ENCODE data around the gene MROH9.

DNA sequence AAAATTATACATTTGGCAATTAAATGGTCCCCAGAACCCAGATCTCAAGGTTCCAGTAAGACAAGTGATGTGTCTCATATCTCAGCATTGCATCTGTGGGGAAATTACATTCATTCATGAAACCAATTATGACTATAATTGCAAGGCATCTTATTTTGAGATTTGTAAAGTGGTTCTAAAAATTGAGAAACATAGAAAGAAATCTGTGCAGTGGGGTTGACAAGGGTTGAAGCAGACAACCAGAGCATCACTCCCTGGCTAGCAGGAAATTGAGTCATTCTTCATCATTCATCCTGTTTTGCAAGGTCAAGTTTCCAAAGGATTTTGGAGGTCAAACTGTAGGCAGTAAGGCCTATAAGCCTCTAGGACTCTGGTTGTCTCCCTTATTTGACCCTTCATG lies 25.1 kb upstream of the MROH9 start:
- TF ChIP-seq, protein P1, sequence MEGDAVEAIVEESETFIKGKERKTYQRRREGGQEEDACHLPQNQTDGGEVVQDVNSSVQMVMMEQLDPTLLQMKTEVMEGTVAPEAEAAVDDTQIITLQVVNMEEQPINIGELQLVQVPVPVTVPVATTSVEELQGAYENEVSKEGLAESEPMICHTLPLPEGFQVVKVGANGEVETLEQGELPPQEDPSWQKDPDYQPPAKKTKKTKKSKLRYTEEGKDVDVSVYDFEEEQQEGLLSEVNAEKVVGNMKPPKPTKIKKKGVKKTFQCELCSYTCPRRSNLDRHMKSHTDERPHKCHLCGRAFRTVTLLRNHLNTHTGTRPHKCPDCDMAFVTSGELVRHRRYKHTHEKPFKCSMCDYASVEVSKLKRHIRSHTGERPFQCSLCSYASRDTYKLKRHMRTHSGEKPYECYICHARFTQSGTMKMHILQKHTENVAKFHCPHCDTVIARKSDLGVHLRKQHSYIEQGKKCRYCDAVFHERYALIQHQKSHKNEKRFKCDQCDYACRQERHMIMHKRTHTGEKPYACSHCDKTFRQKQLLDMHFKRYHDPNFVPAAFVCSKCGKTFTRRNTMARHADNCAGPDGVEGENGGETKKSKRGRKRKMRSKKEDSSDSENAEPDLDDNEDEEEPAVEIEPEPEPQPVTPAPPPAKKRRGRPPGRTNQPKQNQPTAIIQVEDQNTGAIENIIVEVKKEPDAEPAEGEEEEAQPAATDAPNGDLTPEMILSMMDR (IDR thresholded peaks at IDR 0.05), result no peak
- no peak for TF ChIP-seq POLR2A (IDR thresholded peaks at IDR 0.05)
